Activated CD8-positive, alpha-beta memory T cell treated with anti-CD3 and anti-CD28 coated beads, Interleukin-2, amount 50 U/mL, for 1 hour (primary cell): ENCODE data around the gene PEX11B.

Experiments
- DNase-seq: peaks from one replicate; pipeline ENCODE4 v3.0.0-alpha.2; 2020; ENCODE audit errors: extremely low read depth

PEX11B gene

GRCh38 chr1:145871994-145872924 lies 46.3 kb downstream of the PEX11B start:
- DNase-seq, result no peak

GRCh38 chr1:145868232-145868631 lies 50.3 kb downstream of the PEX11B start:
- no peak for DNase-seq

- no peak for DNase-seq
These were observed 55.1 kb downstream of the PEX11B start for GRCh38 chr1:145863282-145864018.
